Ovary (tissue), 9 donors: Measurements from ENCODE around the gene TNFRSF21. TPM values are rescaled to one million over a fixed set of nuclear protein-coding genes. Genes with fewer than 3 reads are reported as not detected.

ENCODE experiments used
- DNase-seq, 5 donors: peaks; one replicate each; pipeline ENCODE4 v3.0.0-alpha.2; 2019 to 2020
- H3K27ac ChIP-seq, 2 donors: fragments of 200-600 bp; one replicate each; pipeline versions ENCODE4 v1.5.1 to v1.8.0; 2019 to 2022
- H3K27me3 ChIP-seq: fragments of 200-600 bp; one replicate; pipeline ENCODE4 v1.8.0; 2022
- H3K36me3 ChIP-seq: fragments of 200-600 bp; sonication (generic); one replicate; pipeline ENCODE4 v1.5.1; 2019
- H3K4me1 ChIP-seq: one replicate; pipeline ENCODE4 v1.8.1; 2013; ENCODE audit warnings: mild to moderate bottlenecking, moderate library complexity; ENCODE audit not compliant: insufficient read depth
- H3K4me3 ChIP-seq: fragments of 200-600 bp; sonication (generic); one replicate; pipeline ENCODE4 v1.5.1; 2017
- H3K9me3 ChIP-seq, 2 donors: fragments of 200-600 bp in 1 of 2; sonication (generic) in 1 of 2; one replicate each; pipeline versions ENCODE4 v1.5.1 to v1.8.1; 2013 to 2019; ENCODE audit warnings: mild to moderate bottlenecking in 1 of 2, moderate library complexity in 1 of 2
- CTCF ChIP-seq, 3 donors: fragments of 450-650 bp in 2 of 3; fragments of 200-600 bp in 1 of 3; IDR thresholded peaks; one replicate each; pipeline versions ENCODE4 v1.5.1 to v1.8.0; 2016 to 2022; ENCODE audit warnings: antibody characterized with exemption in 3 of 3, mild to moderate bottlenecking in 1 of 3
- EP300 ChIP-seq: sonication (generic); formaldehyde crosslinking; IDR thresholded peaks from one replicate; pipeline ENCODE4 v1.6.1; 2017; ENCODE audit warnings: antibody characterized with exemption
- POLR2A ChIP-seq: fragments of 450-650 bp; IDR thresholded peaks from one replicate; pipeline ENCODE4 v1.6.1; 2017; ENCODE audit warnings: antibody characterized with exemption, mild to moderate bottlenecking, moderate library complexity
- WGBS, 3 donors: extraction: QIAGEN DNeasy Blood & Tissue Kit in 1 of 3; methylation state at CpG; one replicate each; pipeline versions ENCODE4 v1.1.5 to v1.1.7; 2013 to 2017; 5-methylcytosine and 5-hydroxymethylcytosine counted together
- intact Hi-C, 4 donors: fragments of 100-400 bp; cut with DNase I; formaldehyde crosslinking; loops; one replicate each; pipeline versions ENCODE4 v1.11.0 to v1.15.1; 2022 to 2023
- polyA plus RNA-seq, 2 donors: library from polyadenylated mRNA; stranded (reverse); fragments of 200-250 nt in 1 of 2; fragments of 350-450 nt in 1 of 2; fragmentation: Illumina TruSeq in 1 of 2; extraction: RNeasy Lipid Tissue Mini Kit (QIAGEN cat#74804) in 1 of 2; gene quantifications; one replicate each; pipeline ENCODE4 v1.2.3, GENCODE V29; 2013 to 2014
- total RNA-seq, 7 donors: library from RNA; depleted of rRNA in 2 of 7; stranded (reverse); fragments of >200 nt in 2 of 7; fragmentation: NEBNext Ultra II Directional in 3 of 7; extraction: Animal tissue kit (Norgen Biotek cat#: 25700) in 3 of 7; gene quantifications; one replicate each; pipeline versions ENCODE4 v1.1.0 to v1.2.4, GENCODE V29; 2016 to 2023
- donor health status: DM: no; HTN: no; CAD: no; lungs with moderate emphysema.
- donor health status: DM: no; HTN: no; CAD: no.
- donor health status: Bipolar disorder and iron deficiency.
- donor health status: DM: yes; HTN: yes; CAD: no.
- donor health status: DM: no; HTN: no; CAD: no.
- donor health status: DM: yes; HTN: yes; CAD: no.

The TNFRSF21 gene
- total and polyA plus RNA-seq, 9 donors: 4.9 to 18.3 (median 13.5) TPM

- no peak for DNase-seq
- Histone ChIP-seq H3K4me3 (no peak overlapping the region), H3K36me3 (no peaks in the 10 kb centered on the region), H3K27me3 (no peaks in the 10 kb centered on the region), H3K4me1 (no peaks in the 10 kb centered on the region), H3K27ac (no peak overlapping the region), H3K9me3 (no peaks in the 10 kb centered on the region)
- TF ChIP-seq CTCF (IDR thresholded peaks at IDR 0.05) (no peak), EP300 (no peak), POLR2A (no peak)
- 84 to 89% (median 86%) methylated on average over 5 of the region's 5 CpGs for WGBS, 3 donors
- intact Hi-C loops: no loop called here
Measured at GRCh38 chr6:47187893-47188587, 121.7 kb downstream of the TNFRSF21 start.

GRCh38 chr6:47187113-47187512, 122.6 kb downstream of the TNFRSF21 start:
- Histone ChIP-seq H3K27me3 (no peaks in the 10 kb centered on the region), H3K27ac (no peak overlapping the region), H3K4me3 (no peak overlapping the region), H3K9me3 (no peaks in the 10 kb centered on the region), H3K36me3 (no peaks in the 10 kb centered on the region), H3K4me1 (no peaks in the 10 kb centered on the region)
- 90 to 95% (median 91%) methylated on average over 1 of the region's 1 CpG for WGBS, 3 donors
- intact Hi-C loops: no loop called here
- no peak for TF ChIP-seq EP300
- no peak for TF ChIP-seq POLR2A
- TF ChIP-seq CTCF (IDR thresholded peaks at IDR 0.05): no peak
- no peak for DNase-seq

GRCh38 chr6:47182291-47182957, 127.3 kb downstream of the TNFRSF21 start:
- TF ChIP-seq POLR2A: no peak
- intact Hi-C loops: no loop called here
- no peak for DNase-seq
- no peak overlapping the region for H3K4me3 ChIP-seq
- H3K36me3 ChIP-seq: no peaks in the 10 kb centered on the region
- no peaks in the 10 kb centered on the region for H3K4me1 ChIP-seq
- no peaks in the 10 kb centered on the region for H3K9me3 ChIP-seq
- H3K27me3 ChIP-seq: no peaks in the 10 kb centered on the region
- 84 to 86% (median 85%) methylated on average over 6 of the region's 6 CpGs for WGBS, 3 donors
- H3K27ac ChIP-seq: no peak overlapping the region

GRCh38 chr6:47181681-47182080, 128.0 kb downstream of the TNFRSF21 start:
- WGBS, 3 donors: 90 to 94% (median 92%) methylated on average over 5 of the region's 5 CpGs
- Histone ChIP-seq H3K4me3 (no peak overlapping the region), H3K36me3 (no peaks in the 10 kb centered on the region), H3K4me1 (no peaks in the 10 kb centered on the region), H3K9me3 (no peaks in the 10 kb centered on the region), H3K27me3 (no peaks in the 10 kb centered on the region), H3K27ac (no peak overlapping the region)
- intact Hi-C loops: no loop called here
- TF ChIP-seq EP300 (no peak), CTCF (IDR thresholded peaks at IDR 0.05) (no peak), POLR2A (no peak)
- DNase-seq: no peak

Other genes with a start within 250 kb of the TNFRSF21 start
- gene CD2AP, start 167.9 kb upstream of the TNFRSF21 start, total RNA-seq: 10 to 100 TPM; 14.6 to 40.7 (median 17.6) TPM
- gene CD2AP, start 167.9 kb upstream of the TNFRSF21 start, polyA plus RNA-seq: 10 to 100 TPM in 1 of 2 donors, 1 to 10 TPM in 1; 6.9 to 10.1 TPM